ENCODE measurements around the gene SYT12.

GRCh38 chr11:67034350-67034749 is 11.4 kb downstream of the SYT12 start:
- TF ChIP-seq POLR2A (IDR thresholded peaks at IDR 0.05) (no peak), CTCF (IDR thresholded peaks at IDR 0.05) (no peak)
